GM19455 (cell line): ENCODE results near the gene MRPL39.

Experiments used
- ATAC-seq: cut with Tn5 transposase; IDR thresholded peaks from one replicate; pipeline ENCODE4 v1.9.1; 2021; ENCODE audit not compliant: unreplicated experiment

The MRPL39 gene

GRCh38 chr21:25541042-25541441, 66.2 kb downstream of the MRPL39 start:
- ATAC-seq: no peak

DNA sequence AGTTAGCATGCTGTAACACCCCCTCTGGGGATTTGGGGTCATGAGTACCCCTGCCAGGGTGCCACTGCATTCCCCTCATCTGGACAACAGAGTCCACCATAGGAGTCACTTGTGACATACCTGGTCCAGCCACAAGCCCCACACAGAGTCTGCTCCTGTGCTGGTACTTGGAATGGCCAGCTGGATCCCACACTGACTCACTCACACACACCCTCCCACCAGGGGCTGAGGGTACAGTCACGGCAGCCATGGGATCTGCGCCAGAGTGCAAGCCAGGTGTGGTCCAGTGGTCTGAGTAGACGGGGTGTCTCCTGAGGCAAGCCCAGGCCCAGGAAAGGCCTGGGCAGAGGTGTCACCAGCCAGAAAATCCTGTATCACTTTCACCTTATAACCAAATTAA, 67.7 kb downstream of the MRPL39 start:
- no peak for ATAC-seq

DNA sequence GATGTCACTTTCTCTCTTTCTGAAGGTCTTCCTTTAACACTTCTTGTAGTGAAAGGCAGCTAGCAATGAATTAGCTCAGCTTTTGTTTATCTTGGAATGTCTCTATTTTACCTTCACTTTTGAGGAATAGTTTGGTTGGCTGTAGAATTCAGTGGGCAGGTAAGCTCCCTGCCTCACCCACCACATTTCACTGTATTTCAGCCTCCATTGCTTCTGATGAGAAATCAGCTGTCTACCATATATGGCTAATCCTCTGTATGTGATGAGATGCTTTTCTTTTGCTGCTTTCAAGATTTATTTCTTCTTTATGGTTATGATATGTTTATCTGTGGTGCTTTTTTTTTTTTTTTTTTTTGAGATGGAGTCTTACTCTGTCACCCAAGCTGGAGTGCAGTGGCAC, 70.1 kb downstream of the MRPL39 start:
- ATAC-seq: no peak

GRCh38 chr21:25536752-25537151, 70.5 kb downstream of the MRPL39 start:
- no peak for ATAC-seq

- no peak for ATAC-seq
Measured at GRCh38 chr21:25535849-25536248, 71.4 kb downstream of the MRPL39 start.
